ENCODE data around the gene PDE9A.

Gene PDE9A

GRCh38 chr21:42641311-42642218 lies 11.9 kb upstream of the PDE9A start:
- no peak overlapping the region for H3K4me3 ChIP-seq (replicated peaks; ENCODE audit: insufficient read depth, low read length)
- TF ChIP-seq GABPA (IDR thresholded peaks at IDR 0.05; ENCODE audit: low read depth) (no peak), CTCF (IDR thresholded peaks at IDR 0.05; ENCODE audit: insufficient read depth, low read length) (no peak), REST (IDR thresholded peaks at IDR 0.05; ENCODE audit: insufficient replicate concordance, low read depth) (no peak), SPI1 (IDR thresholded peaks at IDR 0.05; ENCODE audit: borderline replicate concordance, low read depth) (no peak), POLR2AphosphoS5 (IDR thresholded peaks at IDR 0.05; ENCODE audit: low read depth) (no peak)
- no peak for DNase-seq (ENCODE audit: low read depth in 1 of 2, low spot score in 1 of 2)
- H3K27me3 ChIP-seq (ENCODE audit: insufficient read depth, poor library complexity, severe bottlenecking): no peaks in the 10 kb centered on the region
- no peak overlapping the region for H3K27ac ChIP-seq (replicated peaks)

DNA sequence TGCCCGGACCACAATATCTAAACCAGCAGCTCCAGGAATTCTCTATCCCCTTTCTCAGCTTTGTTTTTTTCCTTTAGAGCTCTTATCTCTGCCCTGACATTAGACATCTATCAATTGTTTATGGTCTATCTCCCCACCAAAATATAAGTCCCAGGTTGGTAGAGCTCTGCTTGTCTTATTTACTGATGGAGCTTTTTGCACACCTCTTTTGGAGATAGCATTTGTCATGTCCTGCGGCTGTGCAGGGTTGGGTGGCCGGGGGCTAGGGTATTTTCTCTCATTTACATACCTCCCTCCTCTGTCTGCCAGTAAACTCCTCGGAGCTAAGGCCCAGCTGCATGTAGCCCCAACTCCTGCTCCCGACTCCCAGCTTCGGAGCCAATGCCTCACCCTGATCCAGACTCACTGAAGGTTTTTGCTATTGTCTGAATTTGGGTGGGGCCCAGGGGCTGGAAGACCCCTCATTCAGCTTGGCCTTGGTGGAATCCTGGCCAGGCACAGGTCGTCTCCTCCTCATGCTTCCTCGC lies 11.1 kb upstream of the PDE9A start:
- Histone ChIP-seq H3K27ac (replicated peaks) (no peak overlapping the region), H3K27me3 (ENCODE audit: insufficient read depth, poor library complexity, severe bottlenecking) (no peaks in the 10 kb centered on the region), H3K4me3 (replicated peaks; ENCODE audit: insufficient read depth, low read length) (no peak overlapping the region)
- TF ChIP-seq CTCF (IDR thresholded peaks at IDR 0.05; ENCODE audit: insufficient read depth, low read length): no peak
- no peak for TF ChIP-seq POLR2AphosphoS5 (IDR thresholded peaks at IDR 0.05; ENCODE audit: low read depth)
- TF ChIP-seq REST (IDR thresholded peaks at IDR 0.05; ENCODE audit: insufficient replicate concordance, low read depth): no peak
- TF ChIP-seq SPI1 (IDR thresholded peaks at IDR 0.05; ENCODE audit: borderline replicate concordance, low read depth): no peak
- TF ChIP-seq GABPA (IDR thresholded peaks at IDR 0.05; ENCODE audit: low read depth): no peak
- no peak for DNase-seq (ENCODE audit: low read depth in 1 of 2, low spot score in 1 of 2)

GRCh38 chr21:42644223-42645208 lies 8.9 kb upstream of the PDE9A start:
- Histone ChIP-seq H3K27me3 (ENCODE audit: insufficient read depth, poor library complexity, severe bottlenecking) (no peaks in the 10 kb centered on the region), H3K4me3 (replicated peaks; ENCODE audit: insufficient read depth, low read length) (no peak overlapping the region), H3K27ac (replicated peaks) (no peak overlapping the region)
- no peak for DNase-seq (ENCODE audit: low read depth in 1 of 2, low spot score in 1 of 2)
- TF ChIP-seq SPI1 (IDR thresholded peaks at IDR 0.05; ENCODE audit: borderline replicate concordance, low read depth) (no peak), GABPA (IDR thresholded peaks at IDR 0.05; ENCODE audit: low read depth) (no peak), POLR2AphosphoS5 (IDR thresholded peaks at IDR 0.05; ENCODE audit: low read depth) (no peak), CTCF (IDR thresholded peaks at IDR 0.05; ENCODE audit: insufficient read depth, low read length) (no peak), REST (IDR thresholded peaks at IDR 0.05; ENCODE audit: insufficient replicate concordance, low read depth) (no peak)
